Trophoblast cell (in vitro differentiated cells and primary cell): Measurements from ENCODE around the gene ZNF559.
A peak's percentile ranks its signal among the peaks of the same experiment; 100 is the strongest.

ENCODE experiments used
- DNase-seq, 2 donors: peaks; one replicate each; pipeline ENCODE4 v3.0.0-alpha.2; 2016
- H2AFZ ChIP-seq: 2 replicates; pipeline ENCODE4 v1.6.1; 2013; ENCODE audit warnings: low read length, moderate library complexity, mild to moderate bottlenecking; ENCODE audit not compliant: insufficient read depth, poor library complexity
- H2AK5ac ChIP-seq: 2 replicates; pipeline ENCODE4 v1.6.1; 2013; ENCODE audit warnings: mild to moderate bottlenecking, low read length
- H2BK120ac ChIP-seq: 2 replicates; pipeline ENCODE4 v1.6.1; 2013; ENCODE audit warnings: low read length, mild to moderate bottlenecking, moderate library complexity; ENCODE audit not compliant: insufficient read depth, poor library complexity
- H2BK12ac ChIP-seq: 2 replicates; pipeline ENCODE4 v1.6.1; 2013; ENCODE audit warnings: mild to moderate bottlenecking, low read length, moderate library complexity
- H2BK5ac ChIP-seq: 2 replicates; pipeline ENCODE4 v1.6.1; 2013; ENCODE audit warnings: low read length, low read depth, moderate library complexity, mild to moderate bottlenecking; ENCODE audit not compliant: poor library complexity
- H3K14ac ChIP-seq: 2 replicates; pipeline ENCODE4 v1.6.1; 2013; ENCODE audit warnings: mild to moderate bottlenecking, low read length
- H3K18ac ChIP-seq: 2 replicates; pipeline ENCODE4 v1.6.1; 2013; ENCODE audit warnings: mild to moderate bottlenecking, low read length
- H3K23ac ChIP-seq: 2 replicates; pipeline ENCODE4 v1.6.1; 2013; ENCODE audit warnings: low read length
- H3K27ac ChIP-seq: 2 replicates; pipeline ENCODE4 v1.5.1; 2013; ENCODE audit warnings: low read depth, mild to moderate bottlenecking, inconsistent platforms, low read length, moderate library complexity
- H3K27me3 ChIP-seq: 2 replicates; pipeline ENCODE4 v1.6.1; 2013; ENCODE audit warnings: inconsistent platforms, mild to moderate bottlenecking, low read length, moderate library complexity; ENCODE audit not compliant: insufficient read depth
- H3K36me3 ChIP-seq, 2 experiments: 1 replicate in 1 of 2; 2 replicates in 1 of 2; pipeline ENCODE4 v1.6.1; 2013; ENCODE audit warnings: low read length in 2 of 2, mild to moderate bottlenecking in 2 of 2, moderate library complexity in 1 of 2; ENCODE audit not compliant: insufficient read depth in 2 of 2, control insufficient read depth in 1 of 2
- H3K4ac ChIP-seq: 2 replicates; pipeline ENCODE4 v1.6.1; 2013; ENCODE audit warnings: low read depth, mild to moderate bottlenecking, low read length, moderate library complexity
- H3K4me1 ChIP-seq, 2 experiments: 1 replicate in 1 of 2; 2 replicates in 1 of 2; pipeline ENCODE4 v1.6.1; 2013; ENCODE audit warnings: low read length in 2 of 2, mild to moderate bottlenecking in 2 of 2, moderate library complexity in 1 of 2; ENCODE audit not compliant: insufficient read depth in 2 of 2, control insufficient read depth in 1 of 2
- H3K4me2 ChIP-seq: 2 replicates; pipeline ENCODE4 v1.6.1; 2013; ENCODE audit warnings: inconsistent platforms, mild to moderate bottlenecking, low read length, moderate library complexity
- H3K4me3 ChIP-seq: 2 replicates; pipeline ENCODE4 v1.5.1; 2013; ENCODE audit warnings: mild to moderate bottlenecking, low read depth, low read length, inconsistent platforms
- H3K79me1 ChIP-seq: one replicate; pipeline ENCODE4 v1.6.1; 2013; ENCODE audit warnings: low read length
- H3K79me2 ChIP-seq: 2 replicates; pipeline ENCODE4 v1.6.1; 2013; ENCODE audit warnings: low read length, mild to moderate bottlenecking; ENCODE audit not compliant: control insufficient read depth, insufficient read depth, poor library complexity
- H3K9ac ChIP-seq: 2 replicates; pipeline ENCODE4 v1.6.1; 2013; ENCODE audit warnings: mild to moderate bottlenecking, low read length
- H3K9me3 ChIP-seq: 2 replicates; pipeline ENCODE4 v1.6.1; 2013; ENCODE audit warnings: low read depth, mild to moderate bottlenecking, control low read depth, inconsistent platforms, low read length; ENCODE audit not compliant: insufficient read depth
- H4K12ac ChIP-seq: 2 replicates; pipeline ENCODE4 v1.6.1; 2013; ENCODE audit warnings: low read depth, mild to moderate bottlenecking, low read length, moderate library complexity
- H4K8ac ChIP-seq: 2 replicates; pipeline ENCODE4 v1.6.1; 2013; ENCODE audit warnings: low read depth, mild to moderate bottlenecking, low read length, moderate library complexity
- H4K91ac ChIP-seq: one replicate; pipeline ENCODE4 v1.6.1; 2013; ENCODE audit warnings: low read depth, mild to moderate bottlenecking, low read length, moderate library complexity
- WGBS: extraction: QIAGEN DNeasy Blood & Tissue Kit; methylation state at CpG from one replicate; pipeline ENCODE4 v1.1.7; 2013; ENCODE audit warnings: missing lambda C conversion rate; ENCODE audit not compliant: insufficient read length, insufficient coverage; ENCODE audit errors: extremely low coverage; 5-methylcytosine and 5-hydroxymethylcytosine counted together

The ZNF559 gene

GRCh38 chr19:9296336-9296735 is 27.6 kb upstream of the ZNF559 start:
- H4K91ac ChIP-seq = no peak overlapping the region
- no peak overlapping the region for H2BK120ac ChIP-seq
- no peak overlapping the region for H3K9ac ChIP-seq
- no peaks in the 10 kb centered on the region for H3K79me1 ChIP-seq
- H3K36me3 ChIP-seq = peaks cover 5 to 17% of the 10 kb centered on the region in 2 experiments
- H3K4me3 ChIP-seq = no peak overlapping the region
- H4K8ac ChIP-seq = no peak overlapping the region
- H3K4me2 ChIP-seq = no peak overlapping the region
- no CpG with 5 or more reads among the region's 2 CpGs for WGBS
- H2AK5ac ChIP-seq = no peak overlapping the region
- no peak overlapping the region for H2BK12ac ChIP-seq
- H3K79me2 ChIP-seq = no peaks in the 10 kb centered on the region
- no peak overlapping the region for H2AFZ ChIP-seq
- no peak overlapping the region for H3K14ac ChIP-seq
- H3K4me1 ChIP-seq = no peaks in the 10 kb centered on the region
- H3K27me3 ChIP-seq = no peaks in the 10 kb centered on the region
- H3K18ac ChIP-seq = no peak overlapping the region
- H3K23ac ChIP-seq = no peak overlapping the region
- no peak overlapping the region for H3K4ac ChIP-seq
- H4K12ac ChIP-seq = no peak overlapping the region
- H2BK5ac ChIP-seq = no peak overlapping the region
- H3K9me3 ChIP-seq = peaks cover 9% of the 10 kb centered on the region
- DNase-seq = peak; percentile 5 to 43
- H3K27ac ChIP-seq = no peak overlapping the region

- H3K4ac ChIP-seq = no peak overlapping the region
- WGBS = no CpG with 5 or more reads among the region's 1 CpG
- peaks cover 6% of the 10 kb centered on the region for H3K79me1 ChIP-seq
- H3K79me2 ChIP-seq = peaks cover 2% of the 10 kb centered on the region
- H3K9me3 ChIP-seq = peaks cover 5% of the 10 kb centered on the region
- no peak overlapping the region for H2BK120ac ChIP-seq
- H3K4me2 ChIP-seq = no peak overlapping the region
- no peak for DNase-seq
- H3K36me3 ChIP-seq = peaks cover 7 to 10% of the 10 kb centered on the region in 2 experiments
- no peak overlapping the region for H3K14ac ChIP-seq
- no peak overlapping the region for H3K27ac ChIP-seq
- no peaks in the 10 kb centered on the region for H3K4me1 ChIP-seq
- H4K12ac ChIP-seq = no peak overlapping the region
- no peaks in the 10 kb centered on the region for H3K27me3 ChIP-seq
- H4K8ac ChIP-seq = no peak overlapping the region
- no peak overlapping the region for H3K18ac ChIP-seq
- no peak overlapping the region for H2BK5ac ChIP-seq
- no peak overlapping the region for H2AFZ ChIP-seq
- H4K91ac ChIP-seq = no peak overlapping the region
- no peak overlapping the region for H3K4me3 ChIP-seq
- H3K9ac ChIP-seq = no peak overlapping the region
- no peak overlapping the region for H3K23ac ChIP-seq
- H2BK12ac ChIP-seq = no peak overlapping the region
- H2AK5ac ChIP-seq = no peak overlapping the region
Observed at GRCh38 chr19:9306443-9306842, 17.5 kb upstream of the ZNF559 start.

GRCh38 chr19:9308091-9308770 is 15.7 kb upstream of the ZNF559 start:
- Histone ChIP-seq H2BK120ac (no peak overlapping the region), H3K9ac (no peak overlapping the region), H4K8ac (no peak overlapping the region), H2AFZ (no peak overlapping the region), H3K36me3 (peaks cover 3 to 7% of the 10 kb centered on the region in 2 experiments), H4K91ac (no peak overlapping the region), H2BK5ac (no peak overlapping the region), H3K27ac (no peak overlapping the region), H3K23ac (no peak overlapping the region), H3K14ac (no peak overlapping the region), H2AK5ac (no peak overlapping the region), H3K27me3 (no peaks in the 10 kb centered on the region), H3K4me1 (no peaks in the 10 kb centered on the region), H3K9me3 (peaks cover 9% of the 10 kb centered on the region), H4K12ac (no peak overlapping the region), H3K79me1 (peaks cover 6% of the 10 kb centered on the region), H3K18ac (no peak overlapping the region), H3K4ac (no peak overlapping the region), H2BK12ac (no peak overlapping the region), H3K4me3 (no peak overlapping the region), H3K79me2 (peaks cover 2% of the 10 kb centered on the region), H3K4me2 (no peak overlapping the region)
- no peak for DNase-seq
- WGBS = no CpG with 5 or more reads among the region's 10 CpGs

GRCh38 chr19:9309139-9309973 is 14.6 kb upstream of the ZNF559 start, which contains the start of gene ZNF699:
Gene ZNF699 (minus strand): TSS chr19:9309838. CDS start chr19:9305119, 4,719 bp downstream.
- H3K79me1 ChIP-seq = peaks cover 6% of the 10 kb centered on the region
- no peak within 1 kb of the TSS for H3K23ac ChIP-seq
- peak; percentile 98 to 100 for DNase-seq
- H3K4me1 ChIP-seq = no peaks in the 10 kb centered on the region
- peaks cover 8% of the 10 kb centered on the region for H3K9me3 ChIP-seq
- peak within 1 kb of the TSS; percentile 38 for H4K91ac ChIP-seq
- H2BK120ac ChIP-seq = no peak within 1 kb of the TSS
- peak within 1 kb of the TSS; percentile 18 for H3K27ac ChIP-seq
- peak within 1 kb of the TSS; percentile 63 for H2AFZ ChIP-seq
- WGBS = no CpG with 5 or more reads among the region's 63 CpGs
- H3K9ac ChIP-seq = peak within 1 kb of the TSS; percentile 77
- no peak within 1 kb of the TSS for H2BK5ac ChIP-seq
- H3K4ac ChIP-seq = no peak within 1 kb of the TSS
- H3K27me3 ChIP-seq = no peaks in the 10 kb centered on the region
- H3K36me3 ChIP-seq = peaks cover 0 to 4% of the 10 kb centered on the region in 2 experiments
- peak within 1 kb of the TSS; percentile 47 for H4K8ac ChIP-seq
- no peak within 1 kb of the TSS for H3K18ac ChIP-seq
- H4K12ac ChIP-seq = peak within 1 kb of the TSS; percentile 38
- H3K4me2 ChIP-seq = peak within 1 kb of the TSS; percentile 81
- peaks cover 2% of the 10 kb centered on the region for H3K79me2 ChIP-seq
- no peak within 1 kb of the TSS for H2BK12ac ChIP-seq
- H2AK5ac ChIP-seq = no peak within 1 kb of the TSS
- H3K4me3 ChIP-seq = peak within 1 kb of the TSS; percentile 82
- H3K14ac ChIP-seq = peak within 1 kb of the TSS; percentile 32
